ENCODE results near the gene TSHZ1.
A peak's percentile ranks its signal among the peaks of the same experiment; 100 is the strongest.

TSHZ1 gene

GRCh38 chr18:75221897-75222296 lies 11.3 kb downstream of the TSHZ1 start:
- DNase-seq = no peak

- DNase-seq = no peak
These were observed 11.8 kb downstream of the TSHZ1 start for GRCh38 chr18:75222407-75222806.

- peak; percentile 59 for DNase-seq
These were observed 13.2 kb downstream of the TSHZ1 start for GRCh38 chr18:75223687-75224347.

DNA sequence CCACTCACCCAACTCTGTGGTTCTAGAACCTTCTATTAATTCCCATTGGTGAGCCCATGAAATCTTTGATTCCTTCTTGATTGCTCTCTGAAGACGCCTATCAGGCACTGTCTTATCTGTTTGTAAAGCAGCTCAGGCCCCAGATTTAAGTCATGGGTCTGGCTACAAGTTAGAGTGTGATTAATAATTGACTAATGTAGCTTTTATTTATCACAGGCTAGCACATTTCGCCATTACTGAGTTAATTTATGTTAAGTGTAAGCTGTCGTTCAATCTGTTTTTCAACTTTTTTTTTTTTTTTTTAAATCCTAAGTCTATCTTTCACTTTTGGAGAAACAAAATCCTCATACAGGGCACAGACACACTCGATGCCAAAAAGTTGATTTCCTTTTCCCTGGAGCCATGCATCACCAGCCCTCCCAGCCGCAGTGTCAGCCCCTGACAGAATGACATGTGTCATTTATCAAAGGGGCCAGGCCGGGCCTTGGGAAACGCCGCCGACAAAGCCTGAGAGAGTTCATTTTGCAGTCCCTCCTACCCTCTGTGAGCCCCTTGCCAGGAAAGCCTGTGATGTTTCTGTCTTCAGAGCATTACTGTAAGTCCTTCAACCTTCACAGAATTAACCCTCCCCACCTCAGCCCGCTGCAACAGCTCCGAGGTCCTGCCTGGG lies 15.8 kb downstream of the TSHZ1 start:
- DNase-seq = no peak

- DNase-seq = no peak
These were observed 16.3 kb downstream of the TSHZ1 start for GRCh38 chr18:75226956-75227316.

- no peak for DNase-seq
These were observed 17.1 kb downstream of the TSHZ1 start for GRCh38 chr18:75227535-75228296.

- DNase-seq = no peak
These were observed 18.4 kb downstream of the TSHZ1 start for GRCh38 chr18:75228967-75229366.

DNA sequence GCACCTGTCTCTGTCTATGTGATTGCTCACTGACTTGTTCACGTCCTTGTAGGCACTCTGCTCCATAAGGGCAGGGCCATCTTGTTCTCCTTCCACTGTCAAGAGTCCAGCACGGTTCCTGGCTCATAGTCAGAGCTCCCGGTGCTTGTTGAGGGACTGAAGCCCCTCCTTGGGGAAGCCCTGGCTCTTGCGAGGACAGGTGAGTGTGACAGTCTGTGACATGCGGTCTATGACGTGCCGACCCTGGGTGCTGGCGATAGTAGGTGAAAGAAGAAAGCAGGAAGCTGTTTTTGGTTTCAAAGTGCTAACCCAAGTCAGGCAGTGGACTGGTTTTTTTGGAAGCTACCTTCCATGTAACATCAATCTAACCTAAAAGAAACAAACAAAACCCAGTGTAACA lies 18.8 kb downstream of the TSHZ1 start:
- no peak for DNase-seq

GRCh38 chr18:75230163-75231052 lies 19.8 kb downstream of the TSHZ1 start:
- DNase-seq = no peak

- no peak for DNase-seq
These were observed 20.4 kb downstream of the TSHZ1 start for GRCh38 chr18:75231053-75231406.

DNA sequence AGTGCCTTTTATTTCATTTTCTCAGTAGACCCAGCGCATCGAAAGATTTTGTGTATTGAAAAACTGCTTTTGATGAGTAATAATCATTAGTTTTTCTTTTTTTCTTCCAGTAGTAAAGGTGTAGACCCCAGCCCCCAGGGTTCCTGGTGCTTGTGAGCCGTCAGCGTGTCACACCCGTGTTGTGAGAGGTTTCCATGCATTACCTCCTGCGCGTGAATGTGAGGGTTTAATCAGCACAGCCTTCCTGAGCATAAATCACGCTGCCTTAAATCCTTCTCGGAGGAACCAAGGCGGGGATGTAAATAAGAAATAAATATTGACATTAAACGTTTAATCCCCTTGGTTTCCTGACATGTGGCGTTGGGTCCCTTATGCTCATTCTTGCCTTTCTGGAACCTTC lies 24.3 kb downstream of the TSHZ1 start:
- no peak for DNase-seq

GRCh38 chr18:75235896-75236295 lies 25.3 kb downstream of the TSHZ1 start:
- no peak for DNase-seq

DNA sequence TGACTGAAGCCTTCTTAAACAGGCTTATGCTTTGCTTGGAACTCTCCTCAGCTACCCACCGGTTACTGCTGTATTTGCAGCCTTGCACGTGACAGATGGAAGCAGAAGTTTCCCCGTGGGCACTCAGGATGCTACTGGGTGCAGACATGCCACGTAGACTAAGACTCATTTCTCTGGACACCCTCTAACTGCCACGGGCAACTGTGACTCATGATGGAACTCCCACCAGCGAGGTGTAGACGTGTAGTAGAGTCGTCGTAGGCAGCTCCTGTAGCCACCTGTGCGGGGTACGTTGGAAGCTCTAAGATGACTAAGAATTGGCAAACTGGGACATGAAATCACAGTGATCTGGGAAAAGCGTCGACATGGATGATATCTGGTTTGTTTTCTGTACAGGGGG lies 27.5 kb downstream of the TSHZ1 start:
- no peak for DNase-seq

DNA sequence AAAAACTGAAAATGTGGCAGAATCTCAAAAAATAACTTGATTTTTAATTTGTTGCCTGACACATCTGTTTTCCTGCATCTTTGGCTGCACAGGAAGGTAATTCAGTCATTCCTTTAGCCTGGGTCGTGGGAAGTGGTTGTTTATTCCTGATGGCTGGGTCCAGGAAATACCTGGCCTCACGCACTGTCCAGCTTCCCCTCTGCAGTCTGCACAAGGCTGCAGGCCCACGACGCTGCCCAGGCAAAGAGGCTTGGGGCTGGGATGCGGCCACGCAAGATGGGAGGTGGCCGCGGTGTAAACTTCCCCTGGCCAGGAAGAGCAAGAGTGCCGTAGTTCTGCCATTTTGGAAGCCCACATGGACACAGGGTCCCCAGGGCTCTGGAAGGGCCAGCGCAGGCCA lies 28.2 kb downstream of the TSHZ1 start:
- DNase-seq = no peak

DNA sequence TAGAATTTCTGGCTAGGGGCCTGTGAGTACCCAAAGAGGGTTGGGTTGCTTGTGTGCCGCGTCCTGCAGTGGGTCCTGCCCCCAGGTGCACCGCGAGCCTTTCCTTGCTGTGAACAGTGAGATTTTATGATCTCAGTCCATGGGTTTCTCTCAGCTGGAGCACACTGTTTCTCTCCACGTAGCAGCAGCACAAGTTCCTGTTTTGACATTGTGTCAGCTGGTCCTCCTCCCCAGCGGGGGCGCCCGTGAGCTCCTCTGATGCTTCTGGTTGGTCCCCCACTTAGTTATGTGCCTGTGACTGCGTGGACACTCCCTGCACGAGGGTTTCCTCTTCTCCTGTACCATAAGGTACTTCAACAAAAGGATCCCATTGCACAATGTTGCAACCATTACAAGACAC lies 29.8 kb downstream of the TSHZ1 start:
- DNase-seq = no peak

- no peak for DNase-seq
These were observed 31.1 kb downstream of the TSHZ1 start for GRCh38 chr18:75241705-75242104.

GRCh38 chr18:75244351-75245313 lies 34.0 kb downstream of the TSHZ1 start:
- no peak for DNase-seq

DNA sequence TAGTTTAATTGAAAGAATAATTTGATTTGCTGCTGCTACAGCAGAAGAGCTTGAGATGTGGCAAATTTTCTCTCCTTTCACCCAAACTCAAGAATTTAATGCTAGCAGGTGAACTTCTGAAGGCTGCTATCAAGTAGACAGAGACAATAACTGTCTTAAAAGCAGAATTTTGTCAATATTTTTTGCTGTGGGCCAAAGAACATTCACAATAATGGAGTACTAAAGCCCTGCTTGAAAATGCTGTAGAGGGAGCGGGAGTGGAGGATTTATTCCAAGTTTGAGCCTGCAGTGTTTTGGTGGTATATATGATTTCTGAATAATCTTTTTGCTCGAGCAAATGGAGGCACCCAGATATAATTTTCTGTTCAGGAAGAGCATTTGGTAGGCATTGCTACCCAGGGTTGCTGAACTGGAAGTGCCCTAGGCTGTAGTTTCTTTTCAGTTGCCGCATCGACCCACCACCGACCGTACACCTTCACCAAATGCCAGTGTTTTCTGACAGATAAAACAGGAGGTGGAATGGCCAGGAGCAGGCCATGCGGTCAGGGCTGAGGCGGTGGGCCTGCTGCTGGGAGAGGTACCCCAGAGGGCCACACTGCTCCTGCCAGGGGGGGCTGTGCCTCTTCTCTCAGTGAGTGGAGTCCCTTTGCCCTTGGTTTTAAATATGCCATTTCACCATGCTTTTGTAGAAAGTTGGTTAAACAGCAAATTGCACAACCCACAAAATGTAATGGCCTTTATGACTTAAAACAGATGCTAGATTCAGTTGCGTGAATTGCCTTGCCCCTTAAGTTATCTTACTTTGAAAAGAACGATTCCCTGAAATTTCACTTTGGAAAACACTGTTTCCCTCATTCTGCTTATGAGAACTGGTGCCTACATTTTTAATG lies 36.4 kb downstream of the TSHZ1 start:
- peak; percentile 44 for DNase-seq

DNA sequence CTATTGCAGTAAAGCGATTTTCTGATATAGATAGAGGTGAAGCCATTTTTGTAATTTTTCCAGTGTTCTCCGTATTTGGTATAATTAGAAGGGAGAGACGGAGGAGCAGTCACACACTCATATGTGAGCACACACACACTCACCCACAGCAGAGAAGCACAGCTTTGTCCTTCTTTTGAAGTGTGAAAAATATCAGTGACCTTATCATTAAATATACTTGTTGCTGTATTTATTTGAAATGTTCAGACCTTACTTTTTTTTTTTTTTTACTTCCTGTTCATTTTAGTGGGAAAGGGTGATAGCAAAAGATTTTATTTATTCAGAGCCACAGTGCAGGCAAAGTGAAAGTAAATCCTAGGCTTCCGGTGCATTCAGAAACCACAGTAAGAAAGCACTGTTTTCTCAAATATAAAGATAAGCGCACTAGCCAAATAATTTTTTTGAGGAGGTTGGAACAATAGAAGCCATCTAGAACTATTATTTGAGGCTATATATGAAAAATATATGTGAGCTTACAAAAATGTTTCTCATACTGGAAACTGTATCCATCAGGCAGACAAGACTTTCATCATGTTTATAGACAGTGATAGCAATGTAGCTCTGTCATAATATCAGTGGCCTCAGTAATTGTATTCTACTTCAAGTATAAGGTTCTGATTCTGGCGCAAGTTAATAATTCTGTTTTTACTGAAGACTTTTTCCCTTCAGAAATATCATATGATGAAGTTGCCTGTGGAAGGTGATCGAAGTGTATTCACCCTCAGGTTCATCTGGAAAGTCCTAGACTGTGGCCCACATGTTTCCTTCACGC lies 37.2 kb downstream of the TSHZ1 start:
- DNase-seq = peak; percentile 44
